GM12878 (cell line): ENCODE results near the gene ETV3L. TPM values are rescaled to one million over a fixed set of nuclear protein-coding genes. Genes with fewer than 3 reads are reported as not detected.

Source experiments
- ATAC-seq: fragments of 200-7000 bp; cut with Tn5 transposase; 3 replicates; pipeline ENCODE4 v1.9.1; 2020; ENCODE audit warnings: mild to moderate bottlenecking, moderate library complexity
- BruUV-seq: library from RNA; stranded (reverse); fragments of 400-500 nt; replicated peaks from 2 replicates; lab custom pipeline; 2021; lab: Mats Ljungman, UMichigan
- CTCF ChIA-PET: fragments of 300-600 bp; sonication (Branson Sonifier 250); formaldehyde crosslinking; extraction: SDS; loops from one replicate; lab custom pipeline; 2021; ENCODE audit warnings: inconsistent platforms; lab: Yijun Ruan, JAX
- POLR2A ChIA-PET: fragments of 350-600 bp; formaldehyde crosslinking; extraction: SDS; loops from one replicate; lab custom pipeline; 2021; ENCODE audit warnings: inconsistent platforms; lab: Charles Lee
- RAD21 ChIA-PET: fragments of 300-600 bp; sonication (Branson Sonifier 250); formaldehyde crosslinking; loops from one replicate; lab custom pipeline; 2023; ENCODE audit warnings: antibody characterized with exemption; ENCODE audit not compliant: unreplicated experiment; lab: Charles Lee
- SMC1A ChIA-PET: fragments of 300-600 bp; sonication (Branson Sonifier 250); formaldehyde crosslinking; loops from one replicate; lab custom pipeline; 2023; ENCODE audit not compliant: unreplicated experiment, uncharacterized antibody; lab: Charles Lee
- DNase-seq: peaks from one replicate; pipeline ENCODE4 v3.0.0-alpha.2; 2011; ENCODE audit warnings: low read depth, low spot score
- FAIRE-seq: peaks from 3 replicates; lab custom pipeline; 2011; peaks lifted over from hg19 to GRCh38; lab: Jason Lieb, UNC
- H2AFZ ChIP-seq: 2 replicates; pipeline ENCODE4 v1.6.0; 2011; ENCODE audit warnings: low read depth, low read length, control low read depth; ENCODE audit not compliant: control insufficient read depth
- H3K27ac ChIP-seq: 2 replicates; pipeline ENCODE4 v1.5.1; 2011; ENCODE audit warnings: control low read depth; ENCODE audit not compliant: control insufficient read depth, insufficient read depth
- H3K27me3 ChIP-seq, 2 experiments: replicated peaks in 1 of 2; 2 replicates each; pipeline versions ENCODE4 v1.6.0 to v1.6.1; 2011; ENCODE audit warnings: low read length in 1 of 2; ENCODE audit not compliant: control insufficient read depth in 2 of 2, insufficient read depth in 2 of 2
- H3K36me3 ChIP-seq, 2 experiments: 2 replicates each; pipeline ENCODE4 v1.5.1; 2011; ENCODE audit warnings: low read length in 1 of 2; ENCODE audit not compliant: control insufficient read depth in 2 of 2, insufficient read depth in 2 of 2
- H3K4me1 ChIP-seq: 2 replicates; pipeline ENCODE4 v1.6.1; 2011; ENCODE audit warnings: mild to moderate bottlenecking, low read length, moderate library complexity, mixed read lengths; ENCODE audit not compliant: control insufficient read depth, insufficient read depth
- H3K4me2 ChIP-seq: 2 replicates; pipeline ENCODE4 v1.6.0; 2011; ENCODE audit warnings: control low read depth; ENCODE audit not compliant: control insufficient read depth, insufficient read depth
- H3K4me3 ChIP-seq: fragments of 200-600 bp; sonication (generic); 2 replicates; pipeline ENCODE4 v1.5.1; 2016
- H3K79me2 ChIP-seq: 2 replicates; pipeline ENCODE4 v1.6.0; 2011; ENCODE audit warnings: low read length; ENCODE audit not compliant: control insufficient read depth, insufficient read depth
- H3K9ac ChIP-seq: 2 replicates; pipeline ENCODE4 v1.8.0; 2011; ENCODE audit warnings: low read length, control low read depth, mixed read lengths; ENCODE audit not compliant: control insufficient read depth, insufficient read depth
- H3K9me3 ChIP-seq: replicated peaks from 3 replicates; pipeline ENCODE4 v1.5.1; 2011; ENCODE audit warnings: mild to moderate bottlenecking, low read length; ENCODE audit not compliant: control insufficient read depth, insufficient read depth
- H4K20me1 ChIP-seq: 2 replicates; pipeline ENCODE4 v1.6.0; 2011; ENCODE audit not compliant: control insufficient read depth, insufficient read depth
- BHLHE40 ChIP-seq, 2 experiments: fragments of 450-650 bp in 1 of 2; IDR thresholded peaks; 2 replicates each; pipeline ENCODE4 v1.6.1; 2011 to 2017; ENCODE audit warnings: low read depth in 2 of 2, borderline replicate concordance in 1 of 2, improper control_type of control experiment in 1 of 2, low read length in 1 of 2, mild to moderate bottlenecking in 1 of 2
- BMI1 ChIP-seq: fragments of 450-650 bp; IDR thresholded peaks from 2 replicates; pipeline ENCODE4 v1.6.1; 2016; ENCODE audit warnings: mild to moderate bottlenecking, moderate library complexity, borderline replicate concordance
- EZH2 ChIP-seq: IDR thresholded peaks from 2 replicates; pipeline ENCODE4 v1.6.1; 2012; ENCODE audit warnings: low read depth, mild to moderate bottlenecking, control low read depth, inconsistent platforms, low read length, borderline replicate concordance; ENCODE audit not compliant: control insufficient read depth
- FOXK2 ChIP-seq: fragments of 450-650 bp; IDR thresholded peaks from 2 replicates; pipeline ENCODE4 v1.6.1; 2017; ENCODE audit warnings: mild to moderate bottlenecking, moderate library complexity
- JUND ChIP-seq: IDR thresholded peaks from 2 replicates; pipeline ENCODE4 v1.6.1; 2012; ENCODE audit warnings: low read depth, mild to moderate bottlenecking, low read length, improper control_type of control experiment, moderate library complexity
- NKRF ChIP-seq: fragments of 450-650 bp; conservative IDR thresholded peaks from 2 replicates; pipeline ENCODE4 v1.6.1; 2017; ENCODE audit warnings: mild to moderate bottlenecking, moderate library complexity
- NR2C1 ChIP-seq: fragments of 450-650 bp; IDR thresholded peaks from 2 replicates; pipeline ENCODE4 v1.6.1; 2017; ENCODE audit warnings: antibody characterized with exemption, mild to moderate bottlenecking, moderate library complexity
- RB1 ChIP-seq: fragments of 450-650 bp; formaldehyde crosslinking; IDR thresholded peaks from 2 replicates; pipeline ENCODE4 v1.6.1; 2017; ENCODE audit warnings: mild to moderate bottlenecking, borderline replicate concordance
- RFX5 ChIP-seq: IDR thresholded peaks from 2 replicates; pipeline ENCODE4 v1.6.1; 2011; ENCODE audit warnings: low read depth, low read length, improper control_type of control experiment
- USF2 ChIP-seq: IDR thresholded peaks from 2 replicates; pipeline ENCODE4 v1.6.1; 2011; ENCODE audit warnings: low read depth, low read length, improper control_type of control experiment, borderline replicate concordance
- WGBS: methylation state at CpG from one replicate; pipeline ENCODE4 v1.1.6; 2016; ENCODE audit warnings: low lambda C conversion rate; ENCODE audit not compliant: insufficient replicate concordance, insufficient coverage; ENCODE audit errors: missing lambda C conversion rate; 5-methylcytosine and 5-hydroxymethylcytosine counted together
- in situ Hi-C: fragments of 300-500 bp; cut with MboI; formaldehyde crosslinking; loops from 9 replicates; pipeline ENCODE4 v1.14.3; 2018; ENCODE audit warnings: mixed read lengths
- intact Hi-C: fragments of 100-400 bp; cut with micrococcal nuclease; formaldehyde crosslinking; loops from one replicate; pipeline ENCODE4 v1.14.2; 2022; ENCODE audit not compliant: unreplicated experiment
- polyA plus RNA-seq, 11 experiments: library from polyadenylated mRNA; depleted of rRNA in 4 of 11; unstranded in 6 of 11; stranded (reverse) in 5 of 11; fragments of >200 nt; fragmentation: Nextera tagmentation in 4 of 11; fragmentation: Illumina TruSeq in 1 of 11; extraction: Ambion mirVana in 4 of 11; extraction: Trizol in 1 of 11; gene quantifications; 1 replicate in 1 of 11; 2 replicates in 10 of 11; pipeline versions ENCODE4 v1.2.1 to v1.2.3, GENCODE V29; 2011 to 2016; ENCODE audit warnings: inconsistent platforms in 2 of 11, missing spikeins in 2 of 11, low read depth in 1 of 11
- total RNA-seq, 4 experiments: library from RNA; depleted of rRNA in 3 of 4; stranded (reverse); fragments of >200 nt in 3 of 4; fragmentation: Illumina TruSeq in 1 of 4; extraction: Trizol in 1 of 4; gene quantifications; 2 replicates each; pipeline versions ENCODE4 v1.2.1 to v1.2.3, GENCODE V29; 2013 to 2021

ETV3L gene
- total and polyA plus RNA-seq, 10 of the 15 experiments (the other 5 are each of a cell fraction or from before 2014, with no cell fraction given): 0.03 to 1.3 (median 0.44) TPM

- 34% methylated on average over 4 of the region's 4 CpGs for WGBS
- ATAC-seq (no peak), FAIRE-seq (no peak), DNase-seq (no peak)
- in situ Hi-C loops: loop anchor here (10.0 kb wide), 1 partner anchor 400 kb away; no protein-coding TSS in a partner anchor
- Histone ChIP-seq H3K36me3 (no peaks in the 10 kb centered on the region), H3K27ac (no peak overlapping the region), H3K4me1 (peaks cover 6% of the 10 kb centered on the region), H3K27me3 (no peaks in the 10 kb centered on the region; a peak in 1 of 4 replicates), H2AFZ (no peak overlapping the region), H4K20me1 (no peaks in the 10 kb centered on the region), H3K9me3 (no peaks in the 10 kb centered on the region), H3K9ac (no peak overlapping the region), H3K79me2 (no peaks in the 10 kb centered on the region), H3K4me2 (no peak overlapping the region), H3K4me3 (no peak overlapping the region)
- CTCF ChIA-PET: interaction anchor here (6.4 kb wide), 1 partner anchor 61 kb away, joined by 41 read pairs; no protein-coding TSS in a partner anchor
- TF ChIP-seq NR2C1 (no peak), EZH2 (no peak), FOXK2 (no peak), JUND (no peak)
- RAD21 ChIA-PET: interaction anchor here (1.0 to 2.7 kb wide), 3 partner anchors 12 to 60 kb away, joined by 3 to 12 read pairs (median 3); no protein-coding TSS in a partner anchor
- BruUV-seq: no TSS peak
- intact Hi-C loops: no loop called here
- SMC1A ChIA-PET: interaction anchor here (1.7 to 3.1 kb wide), 2 partner anchors 53 to 60 kb away, joined by 9 to 16 read pairs; no protein-coding TSS in a partner anchor
- POLR2A ChIA-PET: interaction anchor here (0.6 to 0.9 kb wide), 2 partner anchors 137 to 686 kb away, joined by 3 to 4 read pairs; no protein-coding TSS in a partner anchor
Measured at GRCh38 chr1:157095091-157095490, 4.5 kb downstream of the ETV3L start.

GRCh38 chr1:157092831-157093230 is 6.8 kb downstream of the ETV3L start:
- in situ Hi-C loops: loop anchor here (5.0 to 10.0 kb wide), 2 partner anchors 59 to 402 kb away; no protein-coding TSS in a partner anchor
- no peak overlapping the region for H2AFZ ChIP-seq

More at GRCh38 chr1:157092831-157093230, 6.8 kb downstream of the ETV3L start:
- CTCF ChIA-PET: interaction anchor here (0.6 to 1.8 kb wide), 3 partner anchors 62 to 65 kb away, joined by 3 to 7 read pairs (median 6); no protein-coding TSS in a partner anchor
- intact Hi-C loops: loop anchor here (5.0 kb wide), 1 partner anchor 44 kb away; the partner anchor contains the start of gene ETV3
- DNase-seq (no peak), ATAC-seq (no peak), FAIRE-seq (no peak)
- no peaks in the 10 kb centered on the region for H3K79me2 ChIP-seq
- no peak overlapping the region for H3K4me2 ChIP-seq
- 76% methylated on average over 7 of the region's 8 CpGs for WGBS
- no peaks in the 10 kb centered on the region for H3K4me1 ChIP-seq
- H3K4me3 ChIP-seq: no peak overlapping the region
- no peaks in the 10 kb centered on the region; a peak in 1 of 4 replicates for H3K27me3 ChIP-seq
- no peaks in the 10 kb centered on the region for H3K9me3 ChIP-seq
- POLR2A ChIA-PET: no interaction called here
- H3K36me3 ChIP-seq: no peaks in the 10 kb centered on the region
- BruUV-seq: no TSS peak
- RAD21 ChIA-PET: interaction anchor here (0.9 kb wide), 2 partner anchors 60 to 62 kb away, joined by 3 read pairs; no protein-coding TSS in a partner anchor
- SMC1A ChIA-PET: interaction anchor here (1.1 to 3.1 kb wide), 2 partner anchors 43 to 63 kb away, joined by 3 to 16 read pairs; no protein-coding TSS in a partner anchor
- H3K9ac ChIP-seq: no peak overlapping the region
- TF ChIP-seq RB1: no peak
- TF ChIP-seq USF2: no peak
- TF ChIP-seq BHLHE40 (IDR thresholded peaks at IDR 0.05; ENCODE audit: borderline replicate concordance in 1 of 2, low read depth in 2 of 2, low read length in 1 of 2): no peak
- no peak for TF ChIP-seq NKRF
- TF ChIP-seq RFX5: no peak
- no peak for TF ChIP-seq BMI1
- H4K20me1 ChIP-seq: no peaks in the 10 kb centered on the region
- no peak overlapping the region for H3K27ac ChIP-seq
